Right lobe of liver (tissue), 6 donors: ENCODE data around the gene FRMPD4. TPM values are rescaled to one million over a fixed set of nuclear protein-coding genes. Genes with fewer than 3 reads are reported as not detected.

Experiments
- ATAC-seq, 4 donors: fragments of 200-7000 bp; cut with Tn5 transposase; one replicate each; pipeline ENCODE4 v1.9.1; 2020; ENCODE audit warnings: mild to moderate bottlenecking in 4 of 4, moderate library complexity in 4 of 4
- DNase-seq, 3 donors: peaks; one replicate each; pipeline ENCODE4 v3.0.0-alpha.2; 2020
- H3K27ac ChIP-seq, 3 donors: fragments of 200-600 bp; one replicate each; pipeline ENCODE4 v1.8.0; 2022
- H3K27me3 ChIP-seq, 2 donors: fragments of 200-600 bp; one replicate each; pipeline ENCODE4 v1.8.0; 2022
- H3K36me3 ChIP-seq, 4 donors: fragments of 200-600 bp; sonication (generic) in 1 of 4; one replicate each; pipeline versions ENCODE4 v1.5.1 to v1.8.0; 2017 to 2022; ENCODE audit warnings: control low read depth in 1 of 4
- H3K4me1 ChIP-seq, 4 donors: fragments of 200-600 bp; sonication (generic) in 1 of 4; one replicate each; pipeline versions ENCODE4 v1.5.1 to v1.8.0; 2017 to 2022; ENCODE audit warnings: control low read depth in 1 of 4
- H3K4me3 ChIP-seq, 3 donors: fragments of 200-600 bp; one replicate each; pipeline ENCODE4 v1.8.0; 2022
- H3K9me3 ChIP-seq, 4 donors: fragments of 200-600 bp; sonication (generic) in 1 of 4; one replicate each; pipeline versions ENCODE4 v1.5.1 to v1.8.0; 2017 to 2022; ENCODE audit warnings: control low read depth in 1 of 4
- CTCF ChIP-seq, 4 donors: fragments of 200-600 bp in 3 of 4; fragments of 450-650 bp in 1 of 4; IDR thresholded peaks; one replicate each; pipeline versions ENCODE4 v1.5.1 to v1.8.0; 2016 to 2022; ENCODE audit warnings: antibody characterized with exemption in 4 of 4, mild to moderate bottlenecking in 2 of 4
- POLR2A ChIP-seq: fragments of 450-650 bp; IDR thresholded peaks from one replicate; pipeline ENCODE4 v1.6.1; 2017; ENCODE audit warnings: antibody characterized with exemption, mild to moderate bottlenecking
- WGBS: methylation state at CpG from one replicate; pipeline ENCODE4 v1.1.6; 2018; ENCODE audit warnings: low coverage, low lambda C conversion rate; ENCODE audit not compliant: insufficient coverage; ENCODE audit errors: missing lambda C conversion rate; 5-methylcytosine and 5-hydroxymethylcytosine counted together
- intact Hi-C, 2 donors: fragments of 100-400 bp; cut with DNase I; formaldehyde crosslinking; loops; one replicate each; pipeline versions ENCODE4 v1.11.2 to v1.14.1; 2022
- total RNA-seq, 6 experiments: library from RNA; depleted of rRNA in 2 of 6; stranded (reverse); fragments of >200 nt in 2 of 6; fragmentation: NEBNext Ultra II Directional in 3 of 6; extraction: Animal tissue kit (Norgen Biotek cat#: 25700) in 3 of 6; gene quantifications; one replicate each; pipeline versions ENCODE4 v1.1.0 to v1.2.4, GENCODE V29; 2016 to 2023
- donor health status: DM: no; HTN: yes; CAD: no.
- donor health status: DM: no; HTN: no; CAD: no.
- donor health status: DM: no; HTN: no; CAD: no.
- donor health status: DM: no; HTN: yes; CAD: no.
- donor health status: DM: no; HTN: yes; CAD: no.

Gene FRMPD4
- total RNA-seq, 6 experiments from 2014 or later = 0.05 to 0.12 (median 0.06) TPM; not detected in 3

DNA sequence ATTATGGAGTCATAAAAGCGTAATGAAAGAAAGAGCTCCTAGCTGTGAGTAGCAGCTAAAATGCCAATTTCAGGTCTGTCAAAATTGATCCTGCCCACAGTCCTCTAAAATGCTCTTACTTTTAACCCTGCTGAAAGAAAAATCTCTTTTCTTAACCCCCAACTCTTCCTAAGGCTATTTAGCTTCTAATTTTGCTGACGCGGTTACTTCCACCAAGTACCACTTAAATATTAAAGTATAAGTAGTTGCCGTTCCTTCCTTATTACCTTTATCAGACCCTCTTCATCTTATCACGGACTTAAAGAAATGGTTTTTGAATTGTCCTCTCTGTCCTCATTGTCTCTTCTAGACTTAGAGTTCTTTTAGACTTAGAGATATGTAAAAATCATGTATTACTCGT is 272.2 kb downstream of the FRMPD4 start:
- Histone ChIP-seq H3K36me3 (no peaks in the 10 kb centered on the region), H3K4me3 (no peak overlapping the region), H3K27me3 (no peaks in the 10 kb centered on the region), H3K4me1 (no peaks in the 10 kb centered on the region), H3K9me3 (no peaks in the 10 kb centered on the region), H3K27ac (no peak overlapping the region)
- TF ChIP-seq POLR2A = no peak
- 55% methylated on average over 6 of the region's 6 CpGs for WGBS
- no peak for ATAC-seq
- intact Hi-C loops = no loop called here
- no peak for DNase-seq

GRCh38 chrX:12411831-12412230 is 273.6 kb downstream of the FRMPD4 start:
- TF ChIP-seq POLR2A (no peak), CTCF (IDR thresholded peaks at IDR 0.05) (no peak)
- 45% methylated on average over 1 of the region's 1 CpG for WGBS
- DNase-seq (no peak), ATAC-seq (no peak)
- Histone ChIP-seq H3K4me1 (no peaks in the 10 kb centered on the region), H3K27ac (no peak overlapping the region), H3K36me3 (no peaks in the 10 kb centered on the region), H3K27me3 (no peaks in the 10 kb centered on the region), H3K4me3 (no peak overlapping the region), H3K9me3 (no peaks in the 10 kb centered on the region)
- intact Hi-C loops = no loop called here

DNA sequence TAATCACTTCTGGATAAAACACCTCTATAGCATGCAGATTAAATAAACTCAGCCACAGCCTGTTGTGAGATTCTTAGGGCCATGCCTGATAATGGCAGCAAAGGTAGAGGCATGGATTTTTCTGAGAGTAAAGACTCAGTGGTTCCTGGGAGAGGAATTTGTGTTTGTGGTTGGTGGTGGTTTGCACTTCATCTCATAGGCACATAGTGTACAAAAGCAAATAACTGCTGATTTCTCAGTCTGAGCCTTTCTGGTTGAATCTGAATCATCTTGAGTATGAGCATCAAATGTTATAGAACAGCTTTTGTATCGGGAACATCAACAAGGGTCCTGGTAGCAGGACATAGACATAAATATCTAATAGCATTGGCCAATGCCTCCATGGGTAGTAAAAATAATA is 274.3 kb downstream of the FRMPD4 start:
- no peak overlapping the region for H3K4me3 ChIP-seq
- no peak for TF ChIP-seq POLR2A
- TF ChIP-seq CTCF (IDR thresholded peaks at IDR 0.05) = no peak
- no peaks in the 10 kb centered on the region for H3K36me3 ChIP-seq
- H3K27me3 ChIP-seq = no peaks in the 10 kb centered on the region
- ATAC-seq = no peak
- no peak overlapping the region for H3K27ac ChIP-seq
- DNase-seq = no peak
- no peaks in the 10 kb centered on the region for H3K4me1 ChIP-seq
- no peaks in the 10 kb centered on the region for H3K9me3 ChIP-seq
- intact Hi-C loops = no loop called here
- WGBS = 50% methylated on average over 1 of the region's 1 CpG

- Histone ChIP-seq H3K36me3 (no peaks in the 10 kb centered on the region), H3K4me3 (no peak overlapping the region), H3K9me3 (no peaks in the 10 kb centered on the region), H3K4me1 (no peaks in the 10 kb centered on the region), H3K27ac (no peak overlapping the region), H3K27me3 (peaks cover 0 to 3% of the 10 kb centered on the region in 2 donors)
- WGBS = 54% methylated on average over 4 of the region's 4 CpGs
- TF ChIP-seq POLR2A (no peak), CTCF (IDR thresholded peaks at IDR 0.05) (no peak)
- intact Hi-C loops = no loop called here
- DNase-seq (no peak), ATAC-seq (no peak)
Measured at GRCh38 chrX:12419591-12419990, 281.3 kb downstream of the FRMPD4 start.

- intact Hi-C loops = no loop called here
- ATAC-seq (no peak), DNase-seq (no peak)
- H3K9me3 ChIP-seq = no peaks in the 10 kb centered on the region
- no peak overlapping the region for H3K4me3 ChIP-seq
- no peak overlapping the region for H3K27ac ChIP-seq
- no peak for TF ChIP-seq CTCF (IDR thresholded peaks at IDR 0.05)
- no peak for TF ChIP-seq POLR2A
- no peaks in the 10 kb centered on the region for H3K36me3 ChIP-seq
- peaks cover 0 to 3% of the 10 kb centered on the region in 2 donors for H3K27me3 ChIP-seq
- 13% methylated on average over 5 of the region's 5 CpGs for WGBS
- no peaks in the 10 kb centered on the region for H3K4me1 ChIP-seq
Measured at GRCh38 chrX:12421918-12422317, 283.6 kb downstream of the FRMPD4 start.
